Right ventricle myocardium superior (tissue), 1 donor: ENCODE results near the gene BLCAP. TPM values are rescaled to one million over a fixed set of nuclear protein-coding genes. Genes with fewer than 3 reads are reported as not detected.

Experiments used
- ATAC-seq: fragments of 200-7000 bp; cut with Tn5 transposase; one replicate; pipeline ENCODE4 v1.9.1; 2020; ENCODE audit warnings: mild to moderate bottlenecking; ENCODE audit not compliant: poor library complexity
- DNase-seq: peaks from one replicate; pipeline ENCODE4 v3.0.0-alpha.2; 2020
- intact Hi-C: fragments of 100-400 bp; cut with DNase I; formaldehyde crosslinking; loops from one replicate; pipeline ENCODE4 v1.11.2; 2022
- total RNA-seq: library from RNA; stranded (reverse); fragmentation: NEBNext Ultra II Directional; extraction: Animal tissue kit (Norgen Biotek cat#: 25700); gene quantifications from one replicate; pipeline ENCODE4 v1.2.1, GENCODE V29; 2021
- donor health status: DM: no; HTN: yes; CAD: no; lungs with severe emphysema.

BLCAP gene
- total RNA-seq, 1 donor from 2014 or later: 90.2 TPM

DNA sequence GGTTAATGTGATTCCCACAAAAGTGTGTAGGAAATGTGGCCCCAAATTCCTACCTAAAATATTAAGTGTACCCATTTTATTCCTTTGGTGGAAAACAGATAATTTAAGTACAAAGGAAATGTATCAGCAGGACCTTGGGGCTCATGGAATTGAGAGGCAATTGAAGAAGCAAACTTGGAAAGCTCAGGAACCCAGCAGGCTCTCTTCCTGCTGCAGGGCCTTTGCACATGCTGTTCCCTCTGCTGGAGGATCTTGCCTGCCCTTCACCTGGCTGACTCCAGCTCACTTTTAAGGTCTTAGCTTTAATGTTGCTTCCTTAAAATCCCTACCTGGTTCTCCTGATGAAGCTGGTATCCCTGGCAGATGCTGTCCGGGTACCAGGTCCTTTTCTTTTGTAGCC lies 9.8 kb upstream of the BLCAP start:
- no peak for DNase-seq
- no peak for ATAC-seq
- intact Hi-C loops: loop anchor here (5.0 kb wide), 1 partner anchor 340 kb away; no protein-coding TSS in a partner anchor

DNA sequence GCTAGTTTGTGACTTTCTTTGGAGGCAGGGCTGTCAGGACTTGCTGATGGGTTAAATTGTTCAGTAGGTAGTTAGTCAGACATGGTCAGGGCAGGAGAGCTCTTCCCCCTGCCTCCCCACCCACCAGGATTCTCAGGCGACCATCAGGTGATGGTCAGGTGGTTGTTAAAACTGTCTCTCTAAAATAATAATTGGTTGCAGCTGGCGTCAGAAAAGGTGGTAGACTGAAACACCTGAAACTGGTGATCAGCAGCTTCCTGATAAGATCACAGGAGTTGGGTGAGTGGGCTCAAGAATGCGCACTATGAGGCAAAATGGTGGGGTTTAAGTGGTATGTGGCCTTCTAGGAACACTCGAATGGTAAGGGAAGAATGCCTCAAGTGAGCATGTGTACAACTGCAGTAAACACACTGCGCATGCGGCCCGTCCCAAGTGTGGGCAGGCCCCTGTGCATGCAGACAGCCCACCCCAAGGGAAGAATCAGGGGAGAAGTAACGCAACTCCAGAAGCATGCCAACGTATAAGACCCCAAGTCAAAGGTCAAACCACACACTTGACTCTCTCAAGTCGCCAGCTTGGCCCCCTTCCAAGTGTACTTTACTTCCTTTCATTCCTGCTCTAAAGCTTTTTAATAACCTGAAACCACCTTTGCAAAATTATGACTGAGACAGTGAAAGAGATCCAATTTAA lies 7.9 kb upstream of the BLCAP start:
- intact Hi-C loops: loop anchor here (2.0 to 5.0 kb wide), 2 partner anchors 267 to 338 kb away; no protein-coding TSS in a partner anchor
- DNase-seq (no peak), ATAC-seq (no peak)

DNA sequence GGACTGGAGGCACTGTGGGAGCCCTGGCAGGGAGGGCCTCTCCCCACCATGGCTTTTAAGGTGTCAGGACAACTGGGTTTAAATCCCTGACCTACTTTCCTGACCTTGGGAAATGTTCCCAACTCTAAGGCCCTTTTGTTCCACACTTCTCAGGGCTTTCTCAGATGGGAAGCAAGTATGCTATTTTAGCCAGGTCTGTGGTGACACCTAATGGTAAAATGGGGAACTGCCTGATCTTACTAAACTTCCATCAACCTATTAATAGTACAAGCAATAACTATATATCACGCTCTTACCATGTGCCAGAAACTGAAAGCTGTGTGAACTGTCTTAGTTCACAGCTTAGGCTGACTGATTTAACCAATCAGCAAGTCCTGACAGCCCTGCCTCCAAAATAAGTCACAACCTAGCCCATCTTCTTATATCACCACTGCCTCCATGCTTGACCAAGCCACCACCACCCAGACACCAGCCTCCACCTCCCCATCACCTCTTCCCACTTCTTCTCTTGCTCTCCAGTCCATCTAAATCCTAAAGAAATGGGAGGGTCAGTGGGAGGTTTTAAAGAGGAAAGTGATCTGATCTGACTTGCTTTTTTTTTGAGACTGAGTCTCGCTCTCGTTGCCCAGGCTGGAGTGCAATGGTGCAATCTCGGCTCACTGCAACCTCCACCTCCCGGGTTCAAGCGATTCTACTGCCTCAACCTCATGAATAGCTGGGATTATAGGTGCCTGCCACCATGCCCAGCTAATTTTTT lies 6.9 kb upstream of the BLCAP start:
- peak; percentile 93 for ATAC-seq
- DNase-seq: no peak
- intact Hi-C loops: loop anchor here (2.0 to 5.0 kb wide), 3 partner anchors 147 to 337 kb away; no protein-coding TSS in a partner anchor

DNA sequence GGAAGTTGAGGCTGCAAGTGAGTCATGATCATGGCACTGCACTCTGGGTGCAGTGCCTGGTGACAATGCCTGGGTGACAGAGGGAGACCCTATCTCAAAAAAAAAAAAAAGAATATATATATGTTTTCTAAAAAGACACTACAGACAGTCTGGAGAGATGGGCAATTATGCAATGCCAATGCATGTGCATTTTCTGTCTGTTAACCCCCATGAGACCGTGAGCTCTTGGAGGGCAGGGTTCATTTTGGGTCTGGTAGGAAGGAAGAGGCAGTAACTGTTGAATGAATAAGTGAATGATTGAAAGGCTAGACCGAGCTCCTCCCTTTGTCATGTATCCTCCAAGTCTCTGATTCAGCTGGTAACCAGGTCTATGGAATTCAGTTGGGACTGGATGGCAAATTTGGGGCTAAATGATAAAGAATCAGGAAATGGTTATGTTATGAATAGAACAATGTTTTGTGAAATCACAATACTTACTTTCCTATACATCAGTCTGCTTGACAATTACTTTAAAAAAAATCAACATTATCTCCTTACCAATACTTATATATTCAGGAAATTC lies 5.6 kb upstream of the BLCAP start:
- ATAC-seq: no peak
- no peak for DNase-seq
- intact Hi-C loops: loop anchor here (5.0 kb wide), 1 partner anchor 146 kb away; no protein-coding TSS in a partner anchor

DNA sequence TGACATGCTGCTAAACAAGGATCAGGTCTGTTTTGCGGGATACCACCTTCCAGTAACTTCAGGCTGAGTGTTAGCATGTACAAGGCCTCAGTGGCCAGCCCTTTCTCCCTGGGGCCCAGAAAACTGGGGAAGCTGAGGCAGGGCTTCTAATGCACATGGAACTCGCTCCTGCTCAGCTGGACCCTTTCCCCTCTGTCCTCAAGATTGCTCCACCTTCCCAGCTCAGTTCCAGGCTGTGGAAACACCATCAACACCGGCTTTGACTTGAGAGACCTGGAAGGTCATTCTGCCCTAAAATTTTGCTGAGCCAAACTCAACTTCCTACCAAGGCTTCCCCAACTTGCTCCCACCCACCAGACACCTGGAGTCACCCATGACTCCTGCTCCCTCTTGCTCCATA lies 4.2 kb upstream of the BLCAP start:
- intact Hi-C loops: loop anchor here (5.0 kb wide), 1 partner anchor 145 kb away; no protein-coding TSS in a partner anchor
- no peak for DNase-seq
- no peak for ATAC-seq

DNA sequence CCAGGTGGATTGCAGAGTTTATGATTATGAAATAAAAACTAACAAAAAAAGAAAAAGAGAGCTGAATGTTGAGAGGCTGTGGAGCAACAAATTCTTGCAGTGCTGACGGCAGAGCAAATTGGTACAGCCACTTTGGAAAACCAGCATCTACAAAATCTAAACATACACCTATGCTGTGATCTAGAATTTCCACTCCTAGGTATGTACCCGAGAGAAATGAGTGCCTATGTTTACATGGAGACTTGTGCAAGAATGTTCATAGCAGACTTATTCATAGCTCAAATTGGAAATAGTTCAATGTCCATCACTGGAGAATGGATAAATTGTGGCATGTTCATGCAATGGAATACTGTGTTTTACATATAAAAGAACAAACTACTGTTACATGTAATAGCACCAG lies 3.0 kb upstream of the BLCAP start:
- intact Hi-C loops: loop anchor here (5.0 kb wide), 1 partner anchor 143 kb away; no protein-coding TSS in a partner anchor
- no peak for DNase-seq
- no peak for ATAC-seq

DNA sequence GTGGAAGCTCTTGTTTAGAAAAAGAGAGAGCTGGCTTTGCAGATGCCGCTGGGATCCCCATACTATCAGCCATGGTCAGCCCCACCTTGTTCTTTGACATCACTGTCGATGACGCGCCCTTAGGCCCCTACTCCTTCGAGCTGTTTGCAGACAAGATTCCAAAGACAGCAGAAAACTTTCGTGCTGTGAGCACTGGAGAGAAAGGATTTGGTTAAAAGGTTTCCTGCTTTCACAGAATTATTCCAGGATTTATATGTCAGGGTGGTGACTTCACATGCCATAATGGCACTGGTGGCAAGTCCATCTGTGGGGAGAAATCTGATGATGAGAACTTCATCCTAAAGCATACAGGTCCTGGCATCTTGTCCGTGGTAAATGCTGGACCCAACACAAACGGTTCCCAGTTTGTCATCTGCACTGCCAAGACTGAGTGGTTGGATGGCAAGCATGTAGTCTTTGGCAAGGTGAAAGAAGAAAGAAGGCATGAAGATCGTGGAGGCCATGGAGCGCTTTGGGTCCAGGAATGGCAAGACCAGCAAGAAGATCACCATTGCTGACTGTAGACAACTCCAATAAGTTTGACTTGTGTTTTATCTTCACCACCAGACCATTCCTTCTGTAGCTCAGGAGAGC lies 2.4 kb upstream of the BLCAP start:
- no peak for ATAC-seq
- DNase-seq: no peak
- intact Hi-C loops: loop anchor here (2.0 to 5.0 kb wide), 2 partner anchors 143 to 259 kb away; no protein-coding TSS in a partner anchor

DNA sequence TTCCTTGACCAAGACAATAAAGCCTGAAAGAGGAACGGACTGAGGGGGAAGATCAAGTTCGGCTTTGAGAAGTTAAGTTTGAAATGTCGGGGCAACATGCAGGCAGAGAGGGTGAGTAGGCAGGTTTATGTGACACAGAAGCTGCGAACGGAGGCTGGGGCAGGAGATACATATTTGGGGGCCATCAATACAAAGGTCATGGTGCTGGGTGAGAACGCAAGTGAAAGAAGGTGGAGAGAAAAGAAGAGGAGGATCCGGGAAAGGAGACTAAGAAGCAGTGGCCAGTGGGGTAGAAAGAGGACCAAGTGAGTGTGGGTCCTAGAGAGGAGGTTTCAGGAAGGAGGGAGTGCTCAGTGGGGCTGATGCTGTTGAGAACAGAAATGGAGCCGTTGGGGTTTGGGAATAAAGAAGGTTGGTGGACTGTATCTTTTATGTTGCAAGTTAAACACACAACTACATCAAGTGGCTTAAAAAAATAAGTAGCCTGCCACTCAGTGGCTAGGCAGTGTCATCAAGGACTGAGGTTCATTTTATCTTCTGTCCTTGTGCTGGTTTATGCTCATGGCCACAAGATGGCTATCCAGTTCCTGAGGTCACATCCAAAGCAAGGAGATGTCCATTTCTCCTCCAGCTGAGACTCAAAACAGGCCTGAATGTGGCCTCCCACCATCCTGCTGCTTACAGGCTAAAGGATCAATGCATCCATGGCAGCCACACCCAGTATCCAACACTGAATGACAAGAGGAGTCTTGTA lies 1.7 kb upstream of the BLCAP start:
- intact Hi-C loops: loop anchor here (2.0 kb wide), 1 partner anchor 259 kb away; no protein-coding TSS in a partner anchor
- ATAC-seq (no peak), DNase-seq (no peak)

DNA sequence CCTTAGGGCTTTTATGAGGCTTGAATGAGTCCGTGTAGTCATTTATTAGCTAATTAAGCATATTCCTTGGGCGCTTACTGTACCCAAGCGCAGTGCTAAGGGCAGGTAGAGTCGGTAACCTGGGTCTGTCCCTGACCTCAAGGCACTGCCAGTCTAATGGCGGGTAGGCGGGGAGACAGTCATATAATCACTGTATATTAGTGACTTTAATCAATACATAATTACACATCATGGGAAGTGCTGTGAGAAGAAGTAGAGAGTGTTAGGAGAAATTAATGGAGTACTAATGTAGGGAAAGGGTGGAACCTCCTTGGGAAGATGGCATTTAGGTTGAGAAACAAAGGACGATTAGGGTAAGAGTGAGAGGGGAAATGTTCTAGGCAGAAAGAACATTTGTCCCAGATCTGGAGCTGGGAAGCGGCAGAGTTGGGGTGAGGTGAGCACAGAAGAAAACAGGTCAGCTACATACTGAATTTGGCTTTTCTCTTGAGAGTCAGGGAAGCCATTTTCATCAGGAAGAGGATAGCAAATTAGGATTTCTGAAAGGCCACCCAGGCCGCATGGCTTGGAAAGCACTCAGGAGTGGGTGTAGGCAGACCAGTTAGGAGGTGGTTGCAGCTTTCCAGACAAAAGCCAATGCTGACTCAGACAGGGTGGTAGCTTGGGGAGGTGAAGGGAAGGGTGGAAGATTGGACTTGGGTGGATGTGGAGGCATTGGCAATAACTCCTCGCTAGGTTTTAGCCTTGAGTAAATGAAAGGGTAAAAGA lies 954 bp upstream of the BLCAP start:
- DNase-seq (no peak), ATAC-seq (no peak)
- intact Hi-C loops: loop anchor here (2.0 kb wide), 1 partner anchor 258 kb away; no protein-coding TSS in a partner anchor

DNA sequence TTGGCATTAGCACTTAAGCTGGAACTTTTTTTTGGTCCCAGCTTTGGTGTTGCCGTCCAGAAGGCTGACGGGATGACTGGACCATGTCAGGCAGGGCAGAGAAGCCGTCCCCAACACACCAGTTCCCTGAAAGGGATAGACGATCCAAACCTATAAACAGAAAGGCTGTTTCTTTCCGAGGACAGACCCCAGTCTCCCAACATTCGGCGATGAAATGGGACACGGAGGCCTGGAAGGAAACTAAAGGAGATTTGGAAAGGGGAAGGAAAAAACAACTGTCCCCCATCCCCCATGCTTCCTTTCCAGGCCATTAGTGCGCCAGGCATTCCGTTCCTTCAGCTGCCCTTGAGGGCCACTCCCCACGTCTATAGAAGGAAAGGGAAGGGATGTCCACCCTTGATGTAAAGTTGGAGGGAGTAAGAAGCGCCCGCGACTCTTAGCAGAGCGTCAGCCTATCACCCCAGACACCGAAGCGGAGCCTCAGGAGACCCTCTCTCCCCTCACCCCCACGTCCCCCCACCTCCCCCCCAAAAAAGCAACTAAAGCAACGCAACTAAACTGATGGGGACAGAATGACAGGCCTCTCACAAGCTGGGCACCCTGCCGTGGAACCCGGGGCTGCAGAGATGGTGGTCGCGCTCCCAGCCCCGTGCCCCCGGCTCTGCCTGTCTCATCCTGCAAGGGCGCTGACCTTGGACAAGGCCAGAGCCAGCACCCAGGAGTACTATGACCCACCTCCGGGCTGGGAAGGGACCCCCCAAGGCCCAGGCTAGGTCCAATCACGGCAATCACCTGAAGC lies 638 bp downstream of the BLCAP start:
- peak; percentile 62 for ATAC-seq
- peak; percentile 46 for DNase-seq
- intact Hi-C loops: no loop called here

DNA sequence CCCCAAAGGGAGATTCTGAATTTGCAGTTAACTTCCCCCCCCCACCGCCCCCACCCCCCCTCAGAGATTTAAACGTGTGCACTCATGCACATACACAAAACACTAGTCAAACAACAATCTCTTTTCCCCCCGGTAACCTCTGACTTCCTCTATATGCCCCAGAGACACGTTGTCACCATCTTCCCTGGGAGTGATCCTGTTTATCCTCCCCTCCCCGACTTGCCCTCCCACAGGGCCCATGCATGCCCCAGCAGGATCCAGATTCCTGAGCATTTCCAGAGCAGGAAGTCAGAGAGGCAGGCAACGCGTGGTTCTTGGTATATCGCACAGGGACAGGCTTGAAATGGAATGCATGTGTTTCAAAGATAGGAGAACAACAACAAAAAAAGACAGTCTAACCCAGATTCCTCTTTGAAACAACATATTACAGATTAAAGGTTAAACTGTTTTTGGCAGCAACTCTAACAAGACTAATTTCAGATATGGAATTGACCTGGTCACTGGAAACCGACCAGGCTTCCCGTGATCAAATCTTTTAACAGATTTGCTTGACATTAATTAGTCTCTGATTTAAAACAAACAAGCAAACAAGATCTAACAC lies 1.3 kb downstream of the BLCAP start:
- intact Hi-C loops: no loop called here
- DNase-seq (no peak), ATAC-seq (no peak)

DNA sequence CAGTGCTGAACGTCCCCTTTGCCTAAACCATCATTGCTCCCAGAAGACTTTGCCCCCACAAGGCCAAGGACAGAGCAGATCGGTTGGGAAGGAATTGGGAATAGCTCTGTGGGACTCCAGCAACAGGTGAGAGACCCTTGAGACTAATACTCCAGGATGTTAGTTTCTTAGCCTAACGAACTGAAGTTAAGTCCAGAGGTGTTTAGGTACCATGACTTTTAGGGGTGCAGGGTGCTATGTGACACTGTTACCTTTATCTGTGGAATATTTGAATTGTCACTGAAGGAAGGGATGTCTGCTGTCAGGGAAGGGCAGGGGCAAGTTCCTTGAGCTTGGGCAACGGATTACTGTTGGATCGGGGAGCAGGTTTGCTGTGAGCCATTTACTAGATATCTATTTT lies 1.9 kb downstream of the BLCAP start:
- no peak for ATAC-seq
- DNase-seq: no peak
- intact Hi-C loops: no loop called here

DNA sequence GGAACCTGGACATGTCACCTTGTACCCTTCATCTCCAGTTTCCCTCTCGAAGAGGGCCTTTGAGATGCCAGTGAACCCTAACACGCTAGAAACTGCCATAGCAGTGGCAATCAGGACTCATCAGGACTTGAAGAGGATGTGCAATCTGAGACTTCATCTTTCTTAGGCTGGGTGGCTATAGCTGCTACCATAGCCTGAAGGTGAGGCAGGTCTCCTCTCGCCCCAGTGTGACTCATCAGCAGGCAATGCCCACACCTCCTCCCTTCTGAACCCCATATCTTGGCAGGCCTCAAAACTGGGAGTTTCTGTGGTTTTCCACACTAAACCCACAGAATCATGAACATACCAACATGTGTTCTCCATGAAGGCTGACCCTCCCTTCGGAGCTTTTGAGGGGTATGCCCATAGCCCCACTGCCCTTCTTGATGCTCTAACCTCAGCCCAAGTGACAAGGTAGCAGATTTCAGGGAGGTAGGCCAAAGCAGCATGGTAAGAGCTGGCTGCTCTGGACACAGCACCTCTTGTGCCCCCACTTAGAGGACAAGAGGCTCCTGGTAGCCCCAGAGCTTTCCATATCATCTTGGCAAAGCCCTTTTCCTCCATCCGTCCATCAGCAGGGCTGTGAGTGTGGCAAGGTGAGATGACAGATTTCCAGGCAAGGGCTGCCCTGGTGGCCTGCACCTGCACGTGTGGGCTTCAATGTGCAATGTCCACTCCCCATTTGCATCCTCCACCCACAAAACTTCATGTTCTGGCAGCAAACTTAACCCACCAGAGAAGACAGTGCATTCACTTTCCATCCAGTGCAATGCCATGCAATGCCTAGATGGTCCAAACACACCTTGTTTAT lies 2.6 kb downstream of the BLCAP start:
- intact Hi-C loops: no loop called here
- DNase-seq (no peak), ATAC-seq (no peak)

DNA sequence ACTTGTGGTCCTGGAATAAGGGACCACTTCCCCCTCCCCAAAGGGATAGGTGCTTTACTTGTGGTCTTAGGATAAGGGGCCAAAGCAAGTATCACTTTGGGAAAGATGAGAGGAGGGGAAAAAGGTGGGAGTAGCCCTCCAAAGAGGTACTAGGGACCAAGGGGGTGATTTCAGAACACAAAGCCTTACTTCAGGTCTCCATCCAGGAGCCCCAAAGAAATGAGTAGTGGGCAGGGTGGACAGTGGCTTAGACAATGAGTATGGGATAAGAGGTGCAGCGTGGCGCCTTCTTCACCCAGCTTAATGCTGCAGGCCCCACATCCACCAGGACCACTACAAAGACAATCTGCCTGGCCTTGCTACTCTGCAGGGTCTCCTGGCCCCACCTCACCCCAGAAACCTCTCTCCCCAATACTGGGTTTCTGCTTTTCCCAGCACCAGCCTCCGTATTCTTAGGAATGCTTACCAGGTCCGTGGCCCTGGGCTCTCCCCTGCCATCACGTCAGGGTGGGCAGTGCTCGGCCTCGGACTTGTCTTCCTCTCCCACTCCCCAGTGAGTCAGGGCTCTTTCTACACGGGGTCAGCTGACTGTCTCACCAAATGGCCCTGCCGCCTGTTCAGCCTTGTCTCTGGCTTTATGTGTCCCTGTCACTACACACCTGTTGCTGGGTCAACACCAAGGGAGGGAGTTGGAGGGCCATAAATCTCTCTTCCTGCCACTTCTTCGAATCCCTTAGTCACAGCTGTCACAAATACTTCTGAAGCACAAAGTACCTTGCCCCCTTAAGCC lies 3.6 kb downstream of the BLCAP start:
- no peak for DNase-seq
- intact Hi-C loops: no loop called here
- no peak for ATAC-seq

DNA sequence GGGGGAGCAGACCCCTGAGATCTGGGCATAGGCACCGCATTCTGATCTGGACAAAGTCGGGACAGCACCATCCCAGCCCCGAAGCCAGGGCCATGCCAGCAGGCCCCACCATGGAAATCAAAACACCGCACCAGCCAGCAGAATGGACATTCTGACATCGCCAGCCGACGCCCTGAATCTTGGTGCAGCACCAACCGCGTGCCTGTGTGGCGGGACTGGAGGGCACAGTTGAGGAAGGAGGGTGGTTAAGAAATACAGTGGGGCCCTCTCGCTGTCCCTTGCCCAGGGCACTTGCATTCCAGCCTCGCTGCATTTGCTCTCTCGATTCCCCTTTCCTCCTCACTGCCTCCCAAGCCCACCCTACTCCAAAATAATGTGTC lies 4.7 kb downstream of the BLCAP start:
- intact Hi-C loops: no loop called here
- ATAC-seq (no peak), DNase-seq (peak; percentile 47)
